Embryonic facial prominence (tissue), 1 donor: ENCODE measurements around the gene RRAS2.
"Not testable (repeated sequence)": the region's sequence is repeated elsewhere in the genome, so short reads cannot be mapped to it uniquely, and the experiment has no call there.

Source experiments
- DNase-seq: peaks from one replicate; pipeline ENCODE4 v3.0.0-alpha.2; 2016; ENCODE audit errors: extremely low spot score

RRAS2 gene

DNA sequence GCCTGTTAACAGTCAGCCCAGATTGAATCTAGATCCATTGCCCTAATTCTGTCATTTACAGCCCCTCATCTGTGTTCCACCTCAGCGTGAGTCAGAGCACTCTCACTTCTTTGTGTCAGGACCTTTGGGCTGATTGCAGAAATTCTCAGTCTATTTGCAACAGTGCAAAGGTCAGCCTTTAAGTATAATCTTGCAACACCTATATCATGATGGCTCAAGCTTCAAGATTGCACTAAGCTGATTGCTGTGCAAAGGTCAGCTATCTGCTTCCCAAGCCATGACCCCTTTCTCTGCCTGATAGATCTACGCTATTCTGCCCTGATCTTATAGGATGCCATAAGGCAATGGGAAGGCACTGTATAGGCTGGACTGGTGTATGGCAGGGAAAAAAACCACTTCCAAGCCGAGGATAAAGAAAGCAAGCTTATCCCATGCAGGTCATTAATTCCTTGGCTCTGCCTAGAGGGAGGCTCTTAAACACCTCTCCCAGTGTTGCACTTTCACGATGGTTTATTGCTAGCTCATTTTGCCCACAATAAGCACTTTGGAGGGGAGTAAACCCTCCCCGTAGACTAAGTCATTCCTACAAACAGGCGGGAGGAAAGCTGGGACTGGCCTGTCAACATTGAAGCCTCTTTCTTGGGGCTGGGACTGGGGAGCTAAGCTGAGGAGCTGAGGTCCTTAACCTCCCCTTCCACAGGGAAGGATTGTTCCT is 100.6 kb downstream of the RRAS2 start:
- no peak for DNase-seq

DNA sequence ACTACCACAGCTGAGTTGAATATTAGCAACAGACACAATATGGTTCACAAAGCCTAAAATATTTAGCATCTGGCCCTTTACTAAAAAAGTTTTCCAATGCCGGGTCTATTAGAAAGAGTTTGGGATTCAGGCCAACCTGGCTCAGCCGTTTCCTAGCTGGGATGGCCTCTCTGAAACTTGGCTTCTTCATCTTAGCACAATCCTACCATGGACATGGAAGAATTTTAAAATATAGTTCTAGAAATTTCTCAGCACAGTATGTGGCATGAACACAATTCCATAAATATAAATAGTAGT is 103.8 kb downstream of the RRAS2 start:
- no peak for DNase-seq

DNA sequence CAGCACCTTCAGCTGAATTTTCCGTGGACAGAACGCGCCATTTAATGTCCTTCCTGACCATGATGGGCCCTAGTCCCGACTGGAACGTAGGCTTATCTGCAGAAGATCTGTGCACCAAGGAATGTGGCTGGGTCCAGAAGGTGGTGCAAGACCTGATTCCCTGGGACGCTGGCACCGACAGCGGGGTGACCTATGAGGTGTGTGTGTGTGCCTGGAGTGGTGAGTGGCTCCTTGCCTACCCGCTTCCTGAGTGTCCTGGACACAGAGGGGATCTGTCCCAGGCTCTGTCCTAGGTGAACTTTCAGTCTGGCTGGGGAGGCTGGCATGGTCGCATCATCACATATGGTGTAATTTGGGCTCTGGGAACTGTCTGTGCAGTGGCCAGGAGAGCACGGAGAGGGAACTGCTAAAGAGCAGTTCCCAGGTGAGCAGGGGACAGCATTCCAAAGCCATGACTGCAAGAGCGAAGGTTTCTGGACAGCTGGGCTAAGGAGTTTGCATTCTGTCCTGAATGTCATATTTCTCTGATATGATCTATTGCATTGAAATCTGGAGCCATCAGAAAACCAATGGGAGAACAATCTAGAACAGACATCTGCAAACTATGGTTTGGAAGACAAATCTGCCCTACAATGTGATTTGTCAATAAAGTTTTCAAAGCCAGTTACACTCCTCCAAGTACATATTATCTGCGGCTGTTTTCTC is 104.3 kb downstream of the RRAS2 start:
- no peak for DNase-seq

DNA sequence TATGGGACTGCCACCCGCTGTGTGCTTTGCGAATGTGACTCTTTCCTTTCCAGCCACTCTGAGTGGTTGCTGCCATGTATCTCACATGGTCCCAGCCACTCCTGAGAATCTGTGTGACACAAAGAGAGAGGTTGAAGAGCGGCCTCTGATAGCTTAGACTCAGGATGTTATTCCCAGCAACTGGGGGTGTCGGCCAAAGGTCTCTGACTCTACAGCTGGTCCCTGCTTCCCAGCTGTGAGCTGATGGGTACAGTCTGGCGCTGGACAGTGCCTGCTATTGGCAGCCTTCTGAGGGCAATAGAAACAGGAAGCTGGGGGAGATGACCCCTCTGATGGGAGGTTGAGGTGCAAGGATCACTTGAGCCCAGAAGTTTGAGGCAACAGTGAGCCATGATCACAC is 105.1 kb downstream of the RRAS2 start:
- no peak for DNase-seq

DNA sequence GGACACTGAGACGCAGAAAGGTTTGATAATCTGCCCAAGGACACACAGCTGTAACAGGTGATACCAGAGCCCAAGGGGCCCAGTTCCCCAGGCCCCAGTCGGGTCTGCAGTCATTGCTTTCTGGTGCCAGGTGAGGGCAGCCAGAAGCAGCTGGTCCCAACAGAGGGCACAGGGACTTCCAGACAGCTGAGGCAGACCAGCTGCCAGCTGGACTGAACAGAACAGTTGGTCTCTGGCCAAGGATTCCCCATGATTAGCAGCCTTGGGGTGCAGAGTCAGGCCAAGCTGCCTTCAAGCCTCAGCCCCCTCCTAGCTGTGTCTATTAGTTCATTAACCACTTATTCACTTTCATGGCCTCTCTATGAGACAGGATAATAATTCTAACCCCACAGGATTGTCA is 105.6 kb downstream of the RRAS2 start:
- no peak for DNase-seq

DNA sequence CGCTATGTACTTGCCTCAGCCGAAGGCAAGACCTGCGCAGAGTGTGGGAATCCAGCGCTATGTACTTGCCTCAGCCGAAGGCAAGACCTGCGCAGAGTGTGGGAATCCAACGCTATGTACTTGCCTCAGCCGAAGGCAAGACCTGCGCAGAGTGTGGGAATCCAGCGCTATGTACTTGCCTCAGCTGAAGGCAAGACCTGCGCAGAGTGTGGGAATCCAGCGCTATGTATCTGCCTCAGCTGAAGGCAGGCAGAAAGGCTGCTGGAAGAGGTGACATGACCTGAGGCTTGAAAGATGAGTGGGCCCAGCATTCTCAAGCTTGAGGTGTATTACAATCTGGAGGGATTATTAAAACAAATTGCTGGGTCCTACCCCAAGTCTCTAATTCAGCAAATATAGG is 106.5 kb downstream of the RRAS2 start:
- not testable (repeated sequence) for DNase-seq

DNA sequence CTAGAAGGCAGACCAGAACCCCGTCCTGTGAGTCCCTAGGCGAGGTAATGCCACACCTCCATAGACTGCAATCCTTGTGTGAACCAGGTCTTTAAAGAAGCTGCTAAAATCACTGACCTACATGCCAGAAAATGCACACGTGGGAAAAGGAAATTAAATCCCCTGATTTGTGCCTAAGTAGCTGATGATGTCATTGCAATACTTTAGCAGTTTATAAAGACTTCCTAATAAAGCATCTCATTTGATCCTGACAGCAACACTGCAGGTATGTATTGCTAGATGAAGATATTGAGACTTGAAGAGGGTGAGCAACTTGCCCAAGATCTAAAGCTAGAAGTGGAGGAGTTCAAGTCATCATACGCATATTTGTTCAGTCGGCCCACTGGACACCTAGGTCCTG is 107.2 kb downstream of the RRAS2 start:
- DNase-seq: no peak

DNA sequence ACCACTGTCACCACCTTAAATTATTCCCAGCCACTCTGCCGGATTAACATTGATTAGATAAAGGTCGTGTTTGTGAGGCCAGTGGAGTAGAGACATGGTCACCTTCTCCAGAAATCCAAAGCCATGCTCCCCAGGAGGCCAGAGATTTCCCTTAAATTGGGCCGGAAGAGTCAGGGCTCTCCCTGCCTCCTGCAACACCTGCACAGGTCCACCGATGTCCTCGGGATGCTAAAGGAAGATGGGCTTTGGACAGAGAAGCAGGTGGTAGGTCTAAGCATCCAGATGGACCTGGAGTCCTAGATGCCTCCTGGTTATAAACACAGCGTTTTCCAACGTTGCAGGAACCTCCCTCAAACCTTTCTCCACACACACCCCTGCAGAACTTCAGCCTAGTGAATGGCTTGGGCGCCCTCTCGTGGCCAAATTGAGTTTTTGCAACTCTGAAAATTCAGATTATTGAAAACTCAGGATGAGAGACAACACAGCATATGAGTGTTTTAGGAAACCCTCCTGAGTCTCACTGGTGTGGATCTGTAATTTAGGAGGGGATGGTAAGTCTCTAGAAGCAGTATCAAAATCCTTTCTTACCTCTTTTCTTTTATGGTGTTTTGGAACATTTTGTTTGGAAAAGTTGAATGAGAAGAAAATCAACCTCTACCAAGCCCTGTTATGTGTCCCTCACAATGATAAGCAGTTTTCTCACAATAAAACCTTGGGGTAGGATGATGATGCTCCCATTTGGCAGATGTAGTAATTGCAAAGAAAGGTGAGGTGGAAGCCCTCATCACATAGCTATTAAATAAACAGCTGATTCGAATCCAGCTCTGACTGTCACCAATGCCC is 109.6 kb downstream of the RRAS2 start:
- DNase-seq: peak; percentile 13

DNA sequence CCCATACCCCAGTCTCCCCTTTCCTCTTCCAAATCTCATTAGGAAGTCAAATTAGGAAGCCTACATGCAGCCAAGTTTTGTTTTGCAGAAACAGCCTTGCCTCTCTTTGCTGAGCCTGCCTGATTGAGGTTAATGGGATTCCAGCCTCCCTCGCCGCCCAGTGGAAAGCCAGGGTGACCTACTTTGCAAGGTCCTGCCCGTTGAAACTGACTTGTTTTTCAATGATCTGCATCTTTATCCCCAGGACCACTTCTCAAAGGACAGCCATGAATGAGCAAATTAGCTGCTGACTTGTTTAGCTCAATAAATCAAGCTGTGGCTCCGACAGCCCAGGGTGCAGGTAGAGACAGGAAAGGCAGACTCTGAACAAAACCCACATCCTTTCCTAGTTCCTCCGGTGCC is 110.4 kb downstream of the RRAS2 start:
- DNase-seq: no peak

DNA sequence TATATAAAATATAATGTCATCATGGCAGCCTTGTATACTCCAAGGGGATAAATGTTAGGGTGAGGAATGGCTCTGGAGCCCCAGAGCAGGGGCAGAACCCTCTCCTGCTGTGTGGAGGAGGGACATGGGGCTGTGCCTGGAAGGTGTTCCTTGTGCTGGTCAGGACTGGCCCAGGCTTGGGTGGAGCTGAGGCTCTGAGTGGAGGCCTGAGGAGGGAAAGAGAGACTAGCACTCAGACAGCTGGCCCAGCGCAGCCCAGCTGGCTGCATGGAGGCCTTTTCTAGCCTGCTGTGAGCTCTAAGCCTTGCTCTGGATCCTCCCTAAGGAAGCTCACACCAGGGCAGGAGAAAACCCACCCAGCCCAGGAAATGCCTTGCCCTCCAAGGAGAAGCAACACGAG is 113.5 kb downstream of the RRAS2 start:
- no peak for DNase-seq

DNA sequence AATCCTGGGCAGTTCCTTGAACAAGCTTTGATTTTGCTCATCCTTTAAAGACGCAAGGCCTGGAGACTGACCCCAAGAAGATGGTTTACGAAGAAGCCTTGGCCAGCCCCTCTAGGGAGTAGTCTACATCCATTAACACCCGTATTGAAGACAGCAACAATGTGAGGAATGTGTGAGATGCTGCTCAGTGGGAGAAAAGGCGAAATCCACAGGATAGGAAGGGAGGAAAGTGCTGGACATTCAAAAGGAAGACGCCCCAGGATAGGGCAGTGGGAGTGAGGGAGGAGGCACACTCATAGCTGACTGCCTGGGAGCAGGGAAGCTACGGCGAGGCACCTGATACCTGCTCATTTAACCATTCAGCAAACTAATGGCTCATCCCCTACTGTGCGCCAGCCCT is 114.1 kb downstream of the RRAS2 start:
- DNase-seq: no peak

DNA sequence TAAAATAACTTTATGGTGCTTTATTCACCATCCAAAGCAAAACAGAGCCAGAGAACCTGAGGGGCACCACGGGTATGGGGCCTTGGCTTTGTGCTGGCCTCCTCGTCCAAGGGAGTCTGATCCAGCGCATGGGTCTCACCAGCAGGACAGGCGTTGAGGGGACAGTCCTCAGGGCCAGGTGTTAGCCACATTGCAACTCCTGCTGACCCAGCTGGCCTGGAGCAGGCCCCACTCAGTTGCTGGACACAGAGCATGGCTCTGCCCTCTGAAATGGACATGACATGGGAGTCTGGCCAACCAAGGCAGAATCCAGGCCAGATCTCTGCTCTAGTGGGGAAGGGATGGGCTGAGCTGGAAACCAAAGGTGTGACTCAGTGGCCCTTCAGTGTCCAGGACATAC is 116.2 kb downstream of the RRAS2 start:
- DNase-seq: no peak

DNA sequence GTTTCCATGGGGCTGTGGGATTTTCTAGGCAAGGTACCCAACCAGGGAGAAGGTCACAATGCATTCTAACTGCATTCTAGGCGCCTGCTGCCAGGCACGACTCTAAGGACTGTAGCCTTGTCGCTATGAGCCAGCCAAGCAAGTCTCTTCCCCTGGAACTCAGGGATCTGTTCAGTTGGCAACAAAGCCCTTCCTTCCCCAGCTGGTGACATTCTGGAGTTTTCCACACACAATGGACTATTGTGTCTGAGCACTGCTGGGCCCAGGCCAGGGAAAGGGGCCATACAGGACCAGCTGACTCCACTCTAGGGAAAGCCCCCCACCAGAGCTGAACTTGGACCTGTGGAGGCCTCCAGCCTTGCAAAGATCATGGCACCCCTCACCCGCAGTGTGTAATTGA is 116.8 kb downstream of the RRAS2 start:
- DNase-seq: no peak

DNA sequence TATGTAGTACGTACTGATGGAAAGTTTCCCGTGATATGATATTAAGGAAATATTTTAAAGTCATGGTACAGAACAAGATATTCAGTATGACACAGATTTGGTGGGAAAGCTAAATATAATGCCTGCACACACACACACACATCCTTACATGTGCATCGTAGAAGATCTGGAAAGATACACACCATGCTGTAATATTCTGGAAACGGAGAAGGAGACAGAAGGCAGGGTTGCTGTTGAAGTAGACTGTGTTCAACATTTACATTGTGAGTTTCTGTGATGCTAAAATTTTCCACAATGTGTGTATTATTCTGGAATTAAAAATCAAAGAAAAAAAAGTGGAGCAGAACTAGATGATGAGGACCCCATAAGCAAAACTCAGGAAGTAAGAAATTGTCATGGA is 118.0 kb downstream of the RRAS2 start:
- DNase-seq: no peak

DNA sequence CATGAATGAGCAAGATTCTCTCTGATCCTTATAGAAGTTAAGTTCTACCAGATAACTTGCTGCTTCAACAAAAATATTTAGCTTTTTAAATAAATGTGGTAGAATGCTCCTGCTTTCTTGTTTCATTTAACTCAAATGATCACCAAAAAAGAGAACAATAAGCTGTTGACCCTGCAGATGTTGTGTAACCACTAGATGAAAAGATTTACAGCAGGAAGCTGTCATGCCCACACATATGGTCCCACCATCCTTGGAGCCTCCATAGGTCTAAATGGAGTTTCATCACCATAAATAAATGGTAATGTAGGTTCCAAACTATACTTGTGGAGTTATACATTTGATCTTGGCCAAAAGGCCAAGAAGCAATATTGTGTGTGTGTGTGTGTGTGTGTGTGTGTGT is 118.8 kb downstream of the RRAS2 start:
- DNase-seq: no peak

DNA sequence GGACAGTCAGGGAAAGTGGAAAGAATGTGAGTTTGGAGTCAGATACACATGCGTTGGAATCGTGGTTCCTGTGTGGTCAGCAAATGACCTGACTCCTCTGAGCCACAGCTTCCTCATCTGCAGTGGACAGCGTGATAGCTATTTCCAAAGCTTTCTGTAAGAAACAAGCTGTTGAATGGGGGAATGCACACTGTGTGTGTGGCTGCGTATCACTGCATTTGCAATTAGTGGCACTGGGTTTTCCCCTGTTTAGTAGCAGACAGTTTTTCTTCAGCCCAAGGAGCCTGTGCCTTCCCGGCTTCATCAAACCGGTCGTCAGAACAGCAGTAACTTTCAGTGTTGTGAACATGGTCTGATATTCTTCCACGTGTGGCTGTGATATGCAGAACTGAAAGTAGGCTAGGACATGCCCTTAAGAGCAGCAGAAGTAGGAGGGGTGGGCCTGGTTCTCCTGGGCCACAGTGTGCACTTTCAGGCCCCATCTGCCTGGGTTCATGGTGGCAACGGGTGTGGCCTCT is 121.5 kb downstream of the RRAS2 start:
- DNase-seq: no peak

DNA sequence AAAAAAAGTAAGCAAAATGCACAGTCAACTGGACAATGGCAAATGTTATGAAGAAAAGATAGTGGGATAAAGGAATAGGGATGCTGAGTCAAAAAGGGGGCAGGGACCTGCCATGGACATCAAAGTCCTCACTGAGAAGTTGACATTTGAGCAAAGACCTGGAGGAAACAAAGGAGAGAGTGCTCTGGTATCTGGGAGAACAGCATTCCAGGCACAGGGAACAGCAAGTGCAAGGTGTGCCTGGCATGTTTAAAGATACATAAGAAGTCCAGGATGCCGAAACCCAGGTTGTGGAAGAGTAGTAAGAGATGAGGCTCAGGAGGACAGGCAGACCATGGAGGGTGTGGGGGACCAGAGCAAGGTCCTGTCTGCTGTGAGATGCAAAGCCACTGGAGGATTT is 123.3 kb downstream of the RRAS2 start:
- DNase-seq: no peak

DNA sequence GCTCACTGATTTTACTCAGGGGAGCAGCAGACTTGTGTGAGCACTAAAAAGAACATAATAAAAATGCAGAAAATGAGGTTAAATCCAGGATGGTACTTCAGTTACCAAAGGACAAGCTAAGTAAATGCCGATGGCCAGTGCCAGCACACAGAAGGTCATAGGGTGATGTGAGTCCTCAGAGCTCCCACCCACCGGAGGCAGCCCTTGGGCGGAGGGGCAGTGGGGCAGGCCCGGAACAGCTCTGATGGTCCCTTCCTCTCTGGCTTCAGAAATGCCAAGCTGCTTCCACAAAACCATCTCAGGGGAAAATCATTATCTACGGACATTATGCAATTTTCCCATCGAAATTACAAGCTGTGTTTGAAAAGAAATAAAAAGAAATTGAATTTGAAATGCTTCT is 124.5 kb downstream of the RRAS2 start:
- no peak for DNase-seq

DNA sequence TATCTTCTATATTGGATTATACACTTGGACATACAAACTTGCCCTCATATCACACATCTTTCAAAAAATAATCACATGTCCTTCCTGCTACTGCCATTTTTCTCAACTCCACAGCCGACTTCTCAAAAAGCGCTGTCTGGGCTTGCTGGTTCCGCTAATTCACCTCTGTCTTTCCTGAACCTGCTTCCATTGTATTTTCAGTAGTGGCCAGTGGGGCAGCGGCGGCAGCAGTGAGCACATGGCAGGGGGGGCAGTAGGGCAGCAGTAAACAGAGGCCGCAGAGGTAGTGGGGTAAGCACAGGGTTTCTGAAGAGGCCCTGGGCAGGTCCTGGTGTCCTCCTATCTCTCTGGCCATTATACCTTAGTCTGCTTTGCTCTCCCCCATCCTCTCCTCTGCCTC is 126.3 kb downstream of the RRAS2 start:
- no peak for DNase-seq

DNA sequence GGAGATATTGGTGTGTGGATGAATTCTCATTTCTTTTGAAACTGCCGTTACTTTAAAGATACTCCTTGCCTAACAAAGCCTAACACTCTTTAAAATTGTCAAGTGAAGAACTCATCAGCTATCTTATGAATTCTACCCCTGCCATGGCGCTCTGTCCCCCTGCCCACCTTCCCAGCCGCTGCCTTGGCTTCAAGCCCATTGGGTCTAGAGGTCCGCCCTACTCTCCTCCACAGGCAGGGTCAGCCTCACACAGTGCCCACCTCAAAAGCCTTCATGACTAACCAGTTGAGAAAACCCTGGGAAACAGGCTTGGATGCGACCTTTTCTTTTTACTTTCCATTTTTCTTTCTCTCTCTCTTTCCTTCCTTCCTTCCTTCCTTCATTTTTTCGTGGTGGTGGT is 128.6 kb downstream of the RRAS2 start:
- DNase-seq: no peak

DNA sequence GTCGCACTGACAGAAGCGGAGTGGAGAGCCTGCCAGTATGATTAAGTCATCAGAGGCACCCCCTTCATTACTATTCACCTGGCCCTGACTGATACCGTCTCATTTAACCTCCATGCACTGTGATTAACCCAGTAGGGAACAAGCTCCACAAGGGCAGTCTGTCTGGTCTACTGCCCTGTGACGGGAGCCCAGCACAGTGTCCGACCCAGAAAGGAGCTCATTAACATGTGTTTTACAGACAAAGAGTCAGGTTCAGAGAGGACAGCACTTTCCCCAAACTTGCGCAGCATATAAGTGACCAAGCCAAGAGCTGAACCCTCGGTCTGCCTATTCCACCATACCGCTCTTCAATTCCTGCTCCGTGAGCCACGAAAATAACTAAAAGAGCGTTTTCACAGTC is 129.5 kb downstream of the RRAS2 start:
- no peak for DNase-seq

DNA sequence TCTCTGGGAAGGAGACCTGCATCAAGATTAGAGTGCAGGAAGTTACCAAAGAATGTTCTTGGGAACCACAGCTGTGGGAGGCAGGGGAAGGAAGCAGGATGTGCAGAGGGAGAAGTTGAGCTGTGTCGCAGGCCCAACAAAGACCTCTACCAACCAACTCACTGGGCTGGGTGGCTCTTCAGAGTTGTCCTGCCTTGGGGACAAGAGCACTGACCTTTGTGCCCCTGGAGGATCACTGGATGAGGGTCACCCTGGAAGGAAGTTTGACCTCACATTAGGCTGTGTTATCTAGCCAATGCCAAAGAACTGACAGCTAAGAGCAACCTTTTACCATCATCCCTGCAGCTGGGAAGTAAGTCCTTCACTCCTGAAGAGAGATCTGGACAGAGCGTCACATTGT is 130.6 kb downstream of the RRAS2 start:
- no peak for DNase-seq
